Activated gamma-delta T cell treated with Interleukin-2 at 50 U/mL for 16 hours (primary cell): ENCODE measurements around the gene CELF2.
"Not testable (repeated sequence)": the region's sequence is repeated elsewhere in the genome, so short reads cannot be mapped to it uniquely, and the experiment has no call there.

Source experiments
- DNase-seq: peaks from one replicate; pipeline ENCODE4 v3.0.0-alpha.2; 2020

The CELF2 gene

GRCh38 chr10:11335881-11336430 is 318.3 kb downstream of the CELF2 start:
- DNase-seq = no peak

DNA sequence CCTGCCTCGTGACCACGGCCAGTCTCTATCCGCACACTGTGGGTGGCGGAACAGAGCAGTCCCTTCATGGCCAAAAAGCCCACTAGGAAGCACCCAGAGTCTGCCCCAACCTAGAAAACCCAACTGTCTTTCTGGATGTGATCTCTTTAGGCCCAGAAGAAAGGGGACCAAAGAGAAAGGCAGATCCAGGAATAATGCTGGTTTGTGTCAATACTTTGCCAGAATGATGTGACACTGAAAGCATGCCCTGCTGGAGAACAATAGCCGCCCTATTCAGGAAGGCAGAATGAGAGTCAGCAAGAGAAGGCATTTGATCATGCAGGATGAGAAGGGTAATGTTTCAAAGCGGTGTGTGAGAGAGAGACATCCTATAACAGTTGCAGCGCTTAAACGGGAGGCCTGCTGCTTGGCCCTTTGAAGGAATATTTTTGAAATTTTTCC is 319.1 kb downstream of the CELF2 start:
- DNase-seq = no peak

DNA sequence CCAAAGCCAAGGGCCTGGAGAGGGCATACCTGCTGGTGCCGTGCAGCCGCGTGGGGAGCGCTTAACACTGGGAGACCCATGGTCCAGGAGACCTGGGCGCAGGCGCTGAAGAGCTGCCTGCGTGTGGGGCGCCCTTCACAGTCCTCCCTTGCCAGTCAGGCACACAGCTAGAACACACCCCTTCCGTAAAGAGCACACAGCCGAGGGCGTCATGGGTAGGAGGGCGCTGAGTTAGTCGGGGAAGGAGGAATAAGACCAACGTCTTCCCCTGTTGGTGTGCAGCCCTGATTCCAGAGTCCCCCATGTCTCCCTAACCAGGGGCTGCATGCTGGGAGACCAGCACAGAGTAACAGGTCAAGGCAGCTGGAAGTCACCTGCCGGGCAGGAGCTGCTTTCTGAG is 319.8 kb downstream of the CELF2 start:
- no peak for DNase-seq

DNA sequence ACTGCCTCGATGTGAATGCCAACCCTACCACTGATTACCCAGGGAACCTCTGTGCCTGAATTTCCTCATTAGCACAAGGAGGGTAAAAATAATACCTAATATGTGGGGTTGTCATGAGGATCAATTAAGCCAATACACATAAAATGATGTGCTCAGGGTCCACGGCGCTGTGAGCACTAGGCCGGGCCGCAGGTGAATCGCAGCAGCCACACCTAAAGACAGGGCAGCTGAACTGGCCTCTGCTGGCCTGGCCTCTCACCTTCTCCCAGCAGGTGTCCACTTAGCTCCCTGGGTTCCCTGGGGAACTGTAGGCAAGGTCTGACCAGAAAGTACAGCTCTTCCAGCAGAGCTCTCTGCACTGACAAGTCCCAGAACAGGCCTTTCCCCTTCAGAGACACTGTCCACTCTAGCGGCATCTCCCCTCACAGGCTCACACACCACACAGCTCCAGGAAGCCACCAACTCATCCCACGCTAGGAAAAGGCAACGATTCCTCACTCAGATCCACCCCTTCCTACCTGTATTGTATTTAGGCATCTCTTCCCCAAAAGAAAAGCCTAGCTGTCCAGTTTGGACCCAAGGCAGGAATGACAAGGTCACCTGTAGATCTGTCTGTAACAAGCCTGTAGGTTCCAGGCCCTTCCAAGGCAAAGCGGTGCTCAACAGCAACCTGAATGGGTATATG is 320.6 kb downstream of the CELF2 start:
- no peak for DNase-seq

GRCh38 chr10:11339013-11339412 is 321.3 kb downstream of the CELF2 start:
- no peak for DNase-seq

DNA sequence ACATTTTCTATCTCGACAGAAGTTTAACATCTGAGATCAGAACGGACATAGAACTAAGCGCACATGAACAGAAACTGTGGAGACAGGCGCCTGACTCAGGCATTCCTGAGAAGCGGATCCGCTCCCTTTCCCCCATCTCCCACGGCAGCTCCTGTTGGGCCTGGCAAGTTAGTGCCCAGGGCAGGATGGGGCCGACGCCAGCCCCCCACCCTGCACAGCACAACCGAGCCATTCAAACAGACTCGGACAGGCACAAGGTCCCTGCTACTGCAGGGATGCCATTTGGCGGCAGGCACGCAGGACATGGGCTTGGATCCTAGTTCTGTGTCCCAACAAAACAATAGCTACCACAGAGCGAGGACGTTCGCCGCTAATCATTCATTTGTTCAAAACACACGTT is 322.0 kb downstream of the CELF2 start:
- no peak for DNase-seq

DNA sequence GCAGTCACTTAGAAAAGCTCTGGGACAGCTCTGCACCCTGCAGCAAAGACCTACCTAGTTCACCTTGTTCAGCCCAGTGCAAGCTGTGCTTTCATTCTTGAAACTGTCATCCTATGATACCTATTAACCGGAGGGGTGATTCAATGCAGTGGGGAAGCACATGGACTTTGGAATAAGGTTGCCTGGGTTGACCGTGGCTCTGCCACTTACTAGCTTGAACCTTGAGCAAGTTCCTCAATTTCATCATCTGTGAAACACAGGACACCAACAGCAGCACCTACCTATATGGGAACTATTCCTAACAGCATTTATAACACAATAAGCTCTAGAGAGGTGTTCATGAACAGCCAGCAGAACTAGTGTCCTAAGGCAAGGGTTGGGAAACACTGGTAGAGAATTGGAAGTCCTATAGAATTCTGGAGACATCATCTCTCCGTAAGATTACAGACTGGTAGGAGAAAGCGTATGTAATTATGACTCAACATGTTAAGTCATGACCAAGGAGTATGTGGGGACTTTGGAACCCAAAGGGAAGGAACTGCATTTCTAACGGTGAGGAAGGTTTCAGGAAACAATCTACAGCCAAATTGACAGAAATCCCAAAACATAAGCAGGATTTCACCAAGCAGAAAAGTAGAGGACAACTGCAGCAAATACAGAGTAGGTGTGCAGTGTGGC is 323.8 kb downstream of the CELF2 start:
- no peak for DNase-seq

GRCh38 chr10:11344081-11344480 is 326.4 kb downstream of the CELF2 start:
- DNase-seq = no peak

DNA sequence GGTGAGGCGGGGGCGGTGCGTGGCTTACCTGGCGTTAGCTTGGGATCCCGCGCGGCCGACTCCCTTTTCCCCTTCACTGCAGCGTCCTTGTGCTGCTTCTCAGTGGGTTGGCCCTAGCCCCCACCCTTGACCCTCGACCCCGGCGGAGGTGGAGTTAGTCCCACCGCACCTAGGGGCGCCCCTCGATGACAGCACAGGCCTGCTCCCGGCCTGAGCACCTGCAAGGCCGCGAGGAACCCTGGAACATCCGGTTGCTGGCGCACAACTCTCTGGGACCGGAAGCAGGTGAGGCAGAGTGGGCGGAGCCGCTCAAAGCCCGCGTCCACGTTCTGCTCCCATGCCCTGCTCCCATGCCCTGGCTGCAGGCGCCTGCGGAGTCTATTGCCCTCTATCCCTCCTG is 326.9 kb downstream of the CELF2 start:
- no peak for DNase-seq

- DNase-seq = no peak
Measured at GRCh38 chr10:11345224-11346054, 327.8 kb downstream of the CELF2 start.

DNA sequence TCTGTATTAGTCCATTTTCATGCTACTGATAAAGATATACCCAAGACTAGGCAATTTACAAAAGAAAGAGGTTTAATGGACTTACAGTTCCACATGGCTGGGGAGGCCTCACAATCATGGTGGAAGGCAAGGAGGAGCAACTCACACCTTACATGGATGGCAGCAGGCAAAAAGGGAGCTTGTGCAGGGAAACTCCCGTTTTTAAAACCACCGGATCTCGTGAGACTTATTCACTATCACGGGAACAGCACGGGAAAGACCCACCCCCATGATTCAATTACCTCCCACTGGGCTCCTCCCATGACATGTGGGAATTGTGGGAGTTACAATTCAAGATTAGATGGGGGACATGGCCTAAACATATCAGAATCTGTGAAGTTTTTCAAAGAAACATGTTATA is 329.9 kb downstream of the CELF2 start:
- DNase-seq = not testable (repeated sequence)

- no peak for DNase-seq
Measured at GRCh38 chr10:11351801-11352200, 334.1 kb downstream of the CELF2 start.

GRCh38 chr10:11353006-11353896 is 335.6 kb downstream of the CELF2 start:
- DNase-seq = no peak

GRCh38 chr10:11354823-11355222 is 337.2 kb downstream of the CELF2 start:
- DNase-seq = no peak

- no peak for DNase-seq
Measured at GRCh38 chr10:11355592-11355991, 337.9 kb downstream of the CELF2 start.

DNA sequence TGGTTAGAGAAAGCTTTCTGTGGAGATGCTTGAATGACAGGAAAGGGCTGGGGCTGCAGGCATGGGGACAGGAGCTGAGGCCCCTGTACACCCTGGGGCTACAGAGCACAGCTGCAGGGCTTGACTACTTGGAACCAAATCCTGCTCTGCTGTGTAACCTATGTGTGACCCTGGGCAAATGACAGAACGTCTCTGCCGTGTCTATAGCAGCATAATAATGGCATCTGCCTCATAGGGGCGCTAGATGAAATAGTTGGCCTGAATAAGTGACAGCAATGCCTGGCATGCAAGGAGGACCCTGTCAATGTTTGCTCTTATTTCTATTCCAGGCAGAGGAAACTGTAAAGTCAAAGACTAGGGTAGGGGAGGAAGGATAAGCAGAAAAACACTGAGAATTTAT is 339.8 kb downstream of the CELF2 start:
- no peak for DNase-seq

GRCh38 chr10:11358011-11358410 is 340.3 kb downstream of the CELF2 start:
- DNase-seq = no peak

GRCh38 chr10:11358923-11359575 is 341.4 kb downstream of the CELF2 start:
- no peak for DNase-seq

DNA sequence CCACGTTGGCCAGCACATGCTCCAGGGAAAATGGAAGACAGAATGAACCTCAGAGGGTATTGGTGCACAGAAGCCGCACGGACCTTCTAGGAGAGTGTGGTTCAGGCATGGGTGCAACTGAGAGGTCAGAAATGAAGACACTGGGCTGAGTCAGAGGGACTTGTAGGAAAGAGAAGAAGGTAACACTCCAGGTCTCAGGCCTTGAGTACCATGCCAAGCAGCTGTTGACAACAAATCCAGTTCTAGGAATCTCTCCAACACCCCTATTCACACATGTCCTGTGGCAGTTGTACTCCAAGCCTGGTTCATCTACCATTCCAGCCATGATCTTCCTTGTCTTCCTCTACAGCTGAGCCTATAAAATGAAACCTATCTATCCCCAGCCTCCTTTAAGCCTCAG is 342.2 kb downstream of the CELF2 start:
- DNase-seq = no peak

DNA sequence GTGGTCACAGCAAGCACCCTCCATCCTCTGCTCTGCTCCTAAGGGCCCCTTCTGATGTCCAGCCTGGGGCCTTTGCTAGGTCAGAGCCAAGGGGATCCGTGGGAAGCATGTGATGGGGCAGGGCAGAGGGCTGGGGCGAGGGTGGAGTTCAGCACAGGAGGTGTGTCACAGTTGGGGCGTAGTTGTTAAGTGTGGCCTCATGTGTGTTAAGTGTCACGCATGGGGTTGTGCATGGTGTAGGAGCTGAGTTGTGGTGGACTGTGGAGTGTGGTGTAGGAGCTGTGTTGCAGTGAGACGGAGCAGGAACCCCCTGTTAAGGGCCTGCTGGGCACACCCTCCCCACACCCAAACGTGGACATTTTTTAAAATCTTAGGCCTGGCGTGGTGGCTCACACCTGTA is 345.8 kb downstream of the CELF2 start:
- no peak for DNase-seq

- DNase-seq = no peak
Measured at GRCh38 chr10:11364241-11364640, 346.6 kb downstream of the CELF2 start.

GRCh38 chr10:11366889-11367288 is 349.2 kb downstream of the CELF2 start:
- not testable (repeated sequence) for DNase-seq
